Effector memory CD4-positive, alpha-beta T cell (primary cell): ENCODE measurements around the gene C2CD5.
"Not testable (repeated sequence)": the region's sequence is repeated elsewhere in the genome, so short reads cannot be mapped to it uniquely, and the experiment has no call there.

Experiments
- DNase-seq, 3 donors: peaks; one replicate each; pipeline ENCODE4 v3.0.0-alpha.2; 2020
- H3K27ac ChIP-seq: 2 replicates; pipeline ENCODE4 v1.7.0; 2013; ENCODE audit warnings: mild to moderate bottlenecking, low read length, moderate library complexity; ENCODE audit not compliant: insufficient read depth, poor library complexity, severe bottlenecking
- H3K27me3 ChIP-seq: replicated peaks from 2 replicates; pipeline ENCODE4 v1.7.0; 2013; ENCODE audit warnings: mild to moderate bottlenecking, low read length; ENCODE audit not compliant: insufficient read depth, control insufficient read depth, poor library complexity, severe bottlenecking
- H3K36me3 ChIP-seq: 2 replicates; pipeline ENCODE4 v1.7.0; 2013; ENCODE audit warnings: mild to moderate bottlenecking, low read length, moderate library complexity; ENCODE audit not compliant: control insufficient read depth, insufficient read depth
- H3K4me1 ChIP-seq: 2 replicates; pipeline ENCODE4 v1.7.0; 2013; ENCODE audit warnings: low read length, mild to moderate bottlenecking; ENCODE audit not compliant: control insufficient read depth, insufficient read depth, poor library complexity, severe bottlenecking
- H3K4me3 ChIP-seq: 2 replicates; pipeline ENCODE4 v1.7.0; 2013; ENCODE audit warnings: low read length, low read depth, mild to moderate bottlenecking; ENCODE audit not compliant: insufficient read depth, poor library complexity, severe bottlenecking
- H3K9me3 ChIP-seq: 2 replicates; pipeline ENCODE4 v1.7.0; 2013; ENCODE audit warnings: mild to moderate bottlenecking, low read length, moderate library complexity; ENCODE audit not compliant: control insufficient read depth

C2CD5 gene

GRCh38 chr12:22487683-22488082 lies 56.7 kb downstream of the C2CD5 start:
- H3K9me3 ChIP-seq, H3K27ac ChIP-seq: not testable (repeated sequence)
- H3K36me3 ChIP-seq: peaks cover 31% of the 10 kb centered on the region

GRCh38 chr12:22481547-22482104 lies 62.7 kb downstream of the C2CD5 start:
- Histone ChIP-seq H3K4me1 (no peaks in the 10 kb centered on the region), H3K4me3 (no peak overlapping the region), H3K36me3 (peaks cover 38% of the 10 kb centered on the region), H3K9me3 (no peaks in the 10 kb centered on the region), H3K27me3 (no peaks in the 10 kb centered on the region), H3K27ac (no peak overlapping the region)
- no peak for DNase-seq

More at GRCh38 chr12:22487683-22488082, 56.7 kb downstream of the C2CD5 start:
- not testable (repeated sequence) for DNase-seq, H3K27me3 ChIP-seq, H3K4me3 ChIP-seq, H3K4me1 ChIP-seq

GRCh38 chr12:22480814-22481213 lies 63.5 kb downstream of the C2CD5 start:
- H3K4me3 ChIP-seq, H3K27me3 ChIP-seq, DNase-seq, H3K27ac ChIP-seq, H3K4me1 ChIP-seq, H3K9me3 ChIP-seq: not testable (repeated sequence)
- H3K36me3 ChIP-seq: peaks cover 38% of the 10 kb centered on the region

GRCh38 chr12:22480016-22480415 lies 64.3 kb downstream of the C2CD5 start:
- H3K27me3 ChIP-seq: no peaks in the 10 kb centered on the region
- H3K9me3 ChIP-seq: no peaks in the 10 kb centered on the region
- no peaks in the 10 kb centered on the region for H3K4me1 ChIP-seq
- H3K27ac ChIP-seq: no peak overlapping the region
- H3K36me3 ChIP-seq: peaks cover 38% of the 10 kb centered on the region
- no peak for DNase-seq
- no peak overlapping the region for H3K4me3 ChIP-seq

DNA sequence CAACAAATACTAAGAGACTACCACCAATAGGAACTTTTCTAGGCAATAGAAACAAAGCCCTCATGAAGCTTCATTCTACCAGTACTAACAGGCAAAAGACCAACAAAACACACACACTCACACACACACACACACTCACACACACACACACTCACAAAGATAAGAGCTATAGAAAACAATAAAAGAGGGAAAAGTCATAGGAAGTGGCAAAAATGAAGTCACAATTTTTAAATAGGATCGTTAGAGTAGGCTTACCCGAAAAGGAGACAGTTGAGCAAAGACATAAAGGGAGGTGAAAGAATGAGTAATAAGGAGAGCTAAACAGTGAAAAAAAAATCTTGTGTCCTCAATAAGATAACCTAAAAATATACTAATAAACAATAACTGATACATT lies 66.5 kb downstream of the C2CD5 start:
- no peaks in the 10 kb centered on the region for H3K27me3 ChIP-seq
- no peak for DNase-seq
- no peak overlapping the region for H3K27ac ChIP-seq

GRCh38 chr12:22477166-22477893 lies 67.0 kb downstream of the C2CD5 start:
- H3K27me3 ChIP-seq: no peaks in the 10 kb centered on the region
- no peak overlapping the region for H3K4me3 ChIP-seq
- H3K27ac ChIP-seq: no peak overlapping the region
- no peak for DNase-seq
- H3K9me3 ChIP-seq: no peaks in the 10 kb centered on the region
- H3K4me1 ChIP-seq: no peaks in the 10 kb centered on the region
- peaks cover 17% of the 10 kb centered on the region for H3K36me3 ChIP-seq

More for the DNA sequence above, 66.5 kb downstream of the C2CD5 start:
- no peaks in the 10 kb centered on the region for H3K9me3 ChIP-seq
- no peak overlapping the region for H3K4me3 ChIP-seq
- no peaks in the 10 kb centered on the region for H3K4me1 ChIP-seq
- peaks cover 23% of the 10 kb centered on the region for H3K36me3 ChIP-seq

DNA sequence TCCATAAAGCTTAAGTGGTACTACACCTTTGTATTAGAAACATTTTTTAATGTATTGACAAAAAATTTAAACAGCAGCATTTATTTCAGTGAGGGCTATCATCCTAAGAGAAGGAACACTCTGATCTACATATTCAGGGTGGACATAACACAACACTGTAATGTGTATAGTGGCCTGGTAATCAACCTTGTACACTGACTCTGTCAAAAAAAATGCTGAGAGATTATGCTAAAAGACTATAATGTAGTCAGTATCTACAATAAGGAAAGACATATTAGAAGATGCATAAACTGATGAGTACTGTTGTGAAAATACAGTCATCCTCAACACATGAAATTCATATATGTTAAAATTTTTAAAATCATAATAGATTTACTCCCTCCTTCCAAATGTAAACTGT lies 68.2 kb downstream of the C2CD5 start:
- H3K9me3 ChIP-seq: no peaks in the 10 kb centered on the region
- H3K36me3 ChIP-seq: peaks cover 9% of the 10 kb centered on the region
- H3K27ac ChIP-seq: no peak overlapping the region
- H3K4me3 ChIP-seq: no peak overlapping the region
- H3K27me3 ChIP-seq: no peaks in the 10 kb centered on the region
- no peak for DNase-seq
- no peaks in the 10 kb centered on the region for H3K4me1 ChIP-seq

- no peak for DNase-seq
- no peak overlapping the region for H3K4me3 ChIP-seq
- H3K9me3 ChIP-seq: no peaks in the 10 kb centered on the region
- no peak overlapping the region for H3K27ac ChIP-seq
- no peaks in the 10 kb centered on the region for H3K4me1 ChIP-seq
- no peaks in the 10 kb centered on the region for H3K27me3 ChIP-seq
- H3K36me3 ChIP-seq: peaks cover 17% of the 10 kb centered on the region
Observed at GRCh38 chr12:22474970-22475720, 69.2 kb downstream of the C2CD5 start.

GRCh38 chr12:22473212-22473611 lies 71.1 kb downstream of the C2CD5 start:
- no peaks in the 10 kb centered on the region for H3K9me3 ChIP-seq
- no peak overlapping the region for H3K4me3 ChIP-seq
- H3K27ac ChIP-seq: no peak overlapping the region
- no peaks in the 10 kb centered on the region for H3K4me1 ChIP-seq
- peaks cover 16% of the 10 kb centered on the region for H3K36me3 ChIP-seq
- no peaks in the 10 kb centered on the region for H3K27me3 ChIP-seq
- DNase-seq: no peak

DNA sequence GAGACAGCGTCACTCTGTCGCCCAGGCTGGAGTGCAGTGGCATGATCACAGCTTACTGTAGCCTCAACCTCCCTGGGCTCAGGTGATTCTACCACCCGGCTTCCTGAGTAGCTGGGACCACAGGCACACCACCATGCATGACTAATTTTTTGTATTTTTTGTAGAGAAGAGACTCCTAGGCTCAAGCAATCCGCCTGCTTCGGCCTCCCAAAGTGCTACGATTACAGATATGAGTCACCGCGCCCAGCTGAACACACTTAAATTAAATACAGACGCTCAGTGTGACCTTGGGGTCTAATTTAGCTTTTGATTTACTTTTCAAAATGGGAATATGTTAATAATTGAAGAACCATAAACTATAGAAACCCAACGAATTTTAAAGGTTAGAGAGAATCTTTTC lies 77.2 kb downstream of the C2CD5 start:
- Histone ChIP-seq H3K27me3 (no peaks in the 10 kb centered on the region), H3K36me3 (peaks cover 10% of the 10 kb centered on the region), H3K4me1 (no peaks in the 10 kb centered on the region), H3K27ac (no peak overlapping the region), H3K4me3 (no peak overlapping the region), H3K9me3 (no peaks in the 10 kb centered on the region)
- no peak for DNase-seq
